ENCODE data around the gene CREBL2. TPM values are rescaled to one million over a fixed set of nuclear protein-coding genes. Genes with fewer than 3 reads are reported as not detected.
"Not testable (repeated sequence)": the region's sequence is repeated elsewhere in the genome, so short reads cannot be mapped to it uniquely, and the experiment has no call there.

Gene CREBL2
- total RNA-seq, 1 experiment from 2014 or later = 17.3 TPM

DNA sequence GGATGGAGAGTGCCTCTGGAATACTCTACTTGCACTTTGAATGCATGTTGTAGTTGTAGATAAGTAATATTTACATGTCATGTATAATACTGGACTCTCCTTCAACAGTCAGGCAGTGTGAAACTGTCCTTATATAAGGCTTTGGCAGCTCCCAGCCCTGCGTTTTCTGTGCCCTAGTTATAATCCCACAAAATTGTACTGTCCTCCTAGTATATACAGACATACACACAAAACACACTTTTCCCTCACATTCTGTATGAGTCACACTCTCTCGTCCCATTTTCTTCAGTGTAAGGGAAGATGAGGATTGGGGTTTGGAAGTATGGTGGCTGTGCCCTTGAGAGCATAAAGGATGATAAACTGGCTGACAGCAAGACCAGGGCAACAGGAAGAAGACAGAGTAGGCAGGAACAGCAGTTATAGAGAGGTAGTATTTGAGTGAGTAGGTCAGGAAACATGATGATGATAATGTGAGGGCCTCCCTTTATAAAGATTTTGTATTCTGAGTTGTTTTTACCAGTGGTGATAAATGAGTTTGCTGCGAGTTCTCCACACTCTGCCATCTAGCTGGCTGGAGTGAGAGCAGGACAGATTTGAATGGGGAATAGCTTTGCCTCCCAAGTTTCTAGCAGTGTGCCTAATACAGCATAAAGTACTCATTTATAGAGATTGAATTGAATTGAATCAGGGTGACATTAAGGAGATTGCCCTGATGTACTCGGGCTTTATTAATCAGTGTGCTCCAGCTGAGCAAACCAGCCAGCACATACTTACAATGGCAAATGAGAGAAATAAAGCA, 5.0 kb downstream of the CREBL2 start (continued):
- TF ChIP-seq, protein P1, sequence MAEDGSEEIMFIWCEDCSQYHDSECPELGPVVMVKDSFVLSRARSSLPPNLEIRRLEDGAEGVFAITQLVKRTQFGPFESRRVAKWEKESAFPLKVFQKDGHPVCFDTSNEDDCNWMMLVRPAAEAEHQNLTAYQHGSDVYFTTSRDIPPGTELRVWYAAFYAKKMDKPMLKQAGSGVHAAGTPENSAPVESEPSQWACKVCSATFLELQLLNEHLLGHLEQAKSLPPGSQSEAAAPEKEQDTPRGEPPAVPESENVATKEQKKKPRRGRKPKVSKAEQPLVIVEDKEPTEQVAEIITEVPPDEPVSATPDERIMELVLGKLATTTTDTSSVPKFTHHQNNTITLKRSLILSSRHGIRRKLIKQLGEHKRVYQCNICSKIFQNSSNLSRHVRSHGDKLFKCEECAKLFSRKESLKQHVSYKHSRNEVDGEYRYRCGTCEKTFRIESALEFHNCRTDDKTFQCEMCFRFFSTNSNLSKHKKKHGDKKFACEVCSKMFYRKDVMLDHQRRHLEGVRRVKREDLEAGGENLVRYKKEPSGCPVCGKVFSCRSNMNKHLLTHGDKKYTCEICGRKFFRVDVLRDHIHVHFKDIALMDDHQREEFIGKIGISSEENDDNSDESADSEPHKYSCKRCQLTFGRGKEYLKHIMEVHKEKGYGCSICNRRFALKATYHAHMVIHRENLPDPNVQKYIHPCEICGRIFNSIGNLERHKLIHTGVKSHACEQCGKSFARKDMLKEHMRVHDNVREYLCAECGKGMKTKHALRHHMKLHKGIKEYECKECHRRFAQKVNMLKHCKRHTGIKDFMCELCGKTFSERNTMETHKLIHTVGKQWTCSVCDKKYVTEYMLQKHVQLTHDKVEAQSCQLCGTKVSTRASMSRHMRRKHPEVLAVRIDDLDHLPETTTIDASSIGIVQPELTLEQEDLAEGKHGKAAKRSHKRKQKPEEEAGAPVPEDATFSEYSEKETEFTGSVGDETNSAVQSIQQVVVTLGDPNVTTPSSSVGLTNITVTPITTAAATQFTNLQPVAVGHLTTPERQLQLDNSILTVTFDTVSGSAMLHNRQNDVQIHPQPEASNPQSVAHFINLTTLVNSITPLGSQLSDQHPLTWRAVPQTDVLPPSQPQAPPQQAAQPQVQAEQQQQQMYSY (CRISPR knock-in tag; IDR thresholded peaks at IDR 0.05) = no peak
- TF ChIP-seq IRF2 (CRISPR knock-in tag; IDR thresholded peaks at IDR 0.05; ENCODE audit: borderline replicate concordance, low read depth) (no peak), ZNF317 (CRISPR knock-in tag; IDR thresholded peaks at IDR 0.05; ENCODE audit: borderline replicate concordance, low read depth) (no peak), NFYB (CRISPR knock-in tag; conservative IDR thresholded peaks at IDR 0.05; ENCODE audit: low read depth) (no peak), MYBL2 (CRISPR knock-in tag; IDR thresholded peaks at IDR 0.05) (no peak), GTF2I (CRISPR knock-in tag; conservative IDR thresholded peaks at IDR 0.05) (no peak), NFE2L1 (CRISPR knock-in tag; IDR thresholded peaks at IDR 0.05) (no peak)
- TF ChIP-seq, protein P2, sequence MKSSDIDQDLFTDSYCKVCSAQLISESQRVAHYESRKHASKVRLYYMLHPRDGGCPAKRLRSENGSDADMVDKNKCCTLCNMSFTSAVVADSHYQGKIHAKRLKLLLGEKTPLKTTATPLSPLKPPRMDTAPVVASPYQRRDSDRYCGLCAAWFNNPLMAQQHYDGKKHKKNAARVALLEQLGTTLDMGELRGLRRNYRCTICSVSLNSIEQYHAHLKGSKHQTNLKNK (CRISPR knock-in tag; IDR thresholded peaks at IDR 0.05) = no peak

DNA sequence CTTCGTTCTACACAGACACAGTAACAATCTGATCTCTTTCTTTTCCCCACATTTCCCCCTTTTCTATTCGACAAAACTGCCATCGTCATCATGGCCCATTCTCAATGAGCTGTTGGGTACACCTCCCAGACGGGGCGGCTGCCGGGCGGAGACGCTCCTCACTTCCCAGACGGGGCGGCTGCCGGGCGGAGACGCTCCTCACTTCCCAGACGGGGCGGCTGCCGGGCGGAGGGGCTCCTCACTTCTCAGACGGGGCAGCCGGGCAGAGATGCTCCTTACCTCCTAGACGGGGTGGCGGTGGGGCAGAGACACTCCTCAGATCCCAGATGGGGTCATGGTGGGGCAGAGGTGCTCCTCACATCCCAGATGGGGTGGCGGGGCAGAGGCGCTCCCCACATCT, 6.4 kb downstream of the CREBL2 start:
- H3K27me3 Mint-ChIP-seq (ENCODE audit: low read depth); H3K4me3 Mint-ChIP-seq; CTCF ChIA-PET; POLR2A ChIA-PET; H3K9me3 Mint-ChIP-seq; ATAC-seq; H3K27ac Mint-ChIP-seq; DNase-seq (ENCODE audit: low spot score); H3K4me1 Mint-ChIP-seq: not testable (repeated sequence)
- H3K36me3 Mint-ChIP-seq = peaks cover 40% of the 10 kb centered on the region

DNA sequence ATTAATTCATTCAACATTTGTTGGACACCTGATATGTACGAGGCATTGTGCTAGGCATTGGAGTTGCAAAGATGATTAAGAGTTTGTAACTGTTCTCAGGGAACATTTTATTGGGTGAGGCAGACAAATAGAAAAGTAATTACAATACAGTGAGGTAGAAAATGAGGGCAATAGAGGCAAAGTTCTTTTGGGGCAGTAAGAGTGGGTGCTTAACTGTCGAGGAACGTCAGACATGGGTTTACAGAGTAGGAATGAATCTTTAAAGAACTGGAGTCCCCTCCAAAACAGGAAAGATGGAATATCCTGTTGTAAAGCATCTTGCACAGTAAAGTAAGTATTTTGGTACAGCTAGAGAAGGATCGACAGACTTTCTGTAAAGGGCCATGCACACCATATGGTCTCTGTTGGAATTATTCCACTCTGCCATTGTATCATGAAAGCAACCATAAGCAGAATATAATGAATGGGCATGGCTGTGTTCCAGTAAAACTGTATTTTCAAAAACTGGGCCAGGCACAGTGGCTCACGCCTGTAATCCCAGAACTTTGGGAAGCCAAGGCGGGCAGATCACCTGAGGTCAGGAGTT, 9.1 kb downstream of the CREBL2 start:
- Mint-ChIP-seq H3K36me3 (peaks cover 43% of the 10 kb centered on the region), H3K4me1 (peaks cover 6% of the 10 kb centered on the region), H3K4me3 (no peak overlapping the region), H3K27me3 (ENCODE audit: low read depth) (no peaks in the 10 kb centered on the region), H3K27ac (no peak overlapping the region), H3K9me3 (peaks cover 18% of the 10 kb centered on the region)
- ATAC-seq = no peak
- no peak for DNase-seq (ENCODE audit: low spot score)
- POLR2A ChIA-PET = no interaction called here
- CTCF ChIA-PET = interaction anchor here (0.7 kb wide), 1 partner anchor 1841 kb away, joined by 3 read pairs; no protein-coding TSS in a partner anchor
- TF ChIP-seq SOX15 (CRISPR knock-in tag; IDR thresholded peaks at IDR 0.05) (no peak), HMGA2 (CRISPR knock-in tag; IDR thresholded peaks at IDR 0.05) (no peak), FOXP1 (CRISPR knock-in tag; IDR thresholded peaks at IDR 0.05; ENCODE audit: borderline replicate concordance) (no peak), ZNF219 (CRISPR knock-in tag; IDR thresholded peaks at IDR 0.05; ENCODE audit: borderline replicate concordance) (no peak), RELA (CRISPR knock-in tag; IDR thresholded peaks at IDR 0.05; ENCODE audit: borderline replicate concordance) (no peak), CREM (CRISPR knock-in tag; IDR thresholded peaks at IDR 0.05) (no peak), FOXK1 (CRISPR knock-in tag; IDR thresholded peaks at IDR 0.05) (no peak), NR1H2 (CRISPR knock-in tag; IDR thresholded peaks at IDR 0.05) (no peak), NFYB (CRISPR knock-in tag; conservative IDR thresholded peaks at IDR 0.05; ENCODE audit: low read depth) (no peak), ZNF317 (CRISPR knock-in tag; IDR thresholded peaks at IDR 0.05; ENCODE audit: borderline replicate concordance, low read depth) (no peak)
- TF ChIP-seq, protein P3, sequence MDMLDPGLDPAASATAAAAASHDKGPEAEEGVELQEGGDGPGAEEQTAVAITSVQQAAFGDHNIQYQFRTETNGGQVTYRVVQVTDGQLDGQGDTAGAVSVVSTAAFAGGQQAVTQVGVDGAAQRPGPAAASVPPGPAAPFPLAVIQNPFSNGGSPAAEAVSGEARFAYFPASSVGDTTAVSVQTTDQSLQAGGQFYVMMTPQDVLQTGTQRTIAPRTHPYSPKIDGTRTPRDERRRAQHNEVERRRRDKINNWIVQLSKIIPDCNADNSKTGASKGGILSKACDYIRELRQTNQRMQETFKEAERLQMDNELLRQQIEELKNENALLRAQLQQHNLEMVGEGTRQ (CRISPR knock-in tag; IDR thresholded peaks at IDR 0.05) = no peak
- TF ChIP-seq, protein P4, sequence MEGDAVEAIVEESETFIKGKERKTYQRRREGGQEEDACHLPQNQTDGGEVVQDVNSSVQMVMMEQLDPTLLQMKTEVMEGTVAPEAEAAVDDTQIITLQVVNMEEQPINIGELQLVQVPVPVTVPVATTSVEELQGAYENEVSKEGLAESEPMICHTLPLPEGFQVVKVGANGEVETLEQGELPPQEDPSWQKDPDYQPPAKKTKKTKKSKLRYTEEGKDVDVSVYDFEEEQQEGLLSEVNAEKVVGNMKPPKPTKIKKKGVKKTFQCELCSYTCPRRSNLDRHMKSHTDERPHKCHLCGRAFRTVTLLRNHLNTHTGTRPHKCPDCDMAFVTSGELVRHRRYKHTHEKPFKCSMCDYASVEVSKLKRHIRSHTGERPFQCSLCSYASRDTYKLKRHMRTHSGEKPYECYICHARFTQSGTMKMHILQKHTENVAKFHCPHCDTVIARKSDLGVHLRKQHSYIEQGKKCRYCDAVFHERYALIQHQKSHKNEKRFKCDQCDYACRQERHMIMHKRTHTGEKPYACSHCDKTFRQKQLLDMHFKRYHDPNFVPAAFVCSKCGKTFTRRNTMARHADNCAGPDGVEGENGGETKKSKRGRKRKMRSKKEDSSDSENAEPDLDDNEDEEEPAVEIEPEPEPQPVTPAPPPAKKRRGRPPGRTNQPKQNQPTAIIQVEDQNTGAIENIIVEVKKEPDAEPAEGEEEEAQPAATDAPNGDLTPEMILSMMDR (IDR thresholded peaks at IDR 0.05) = no peak
- TF ChIP-seq, protein P5, sequence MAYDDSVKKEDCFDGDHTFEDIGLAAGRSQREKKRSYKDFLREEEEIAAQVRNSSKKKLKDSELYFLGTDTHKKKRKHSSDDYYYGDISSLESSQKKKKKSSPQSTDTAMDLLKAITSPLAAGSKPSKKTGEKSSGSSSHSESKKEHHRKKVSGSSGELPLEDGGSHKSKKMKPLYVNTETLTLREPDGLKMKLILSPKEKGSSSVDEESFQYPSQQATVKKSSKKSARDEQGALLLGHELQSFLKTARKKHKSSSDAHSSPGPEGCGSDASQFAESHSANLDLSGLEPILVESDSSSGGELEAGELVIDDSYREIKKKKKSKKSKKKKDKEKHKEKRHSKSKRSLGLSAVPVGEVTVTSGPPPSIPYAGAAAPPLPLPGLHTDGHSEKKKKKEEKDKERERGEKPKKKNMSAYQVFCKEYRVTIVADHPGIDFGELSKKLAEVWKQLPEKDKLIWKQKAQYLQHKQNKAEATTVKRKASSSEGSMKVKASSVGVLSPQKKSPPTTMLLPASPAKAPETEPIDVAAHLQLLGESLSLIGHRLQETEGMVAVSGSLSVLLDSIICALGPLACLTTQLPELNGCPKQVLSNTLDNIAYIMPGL (CRISPR knock-in tag; IDR thresholded peaks at IDR 0.05) = no peak
- TF ChIP-seq, protein P6, sequence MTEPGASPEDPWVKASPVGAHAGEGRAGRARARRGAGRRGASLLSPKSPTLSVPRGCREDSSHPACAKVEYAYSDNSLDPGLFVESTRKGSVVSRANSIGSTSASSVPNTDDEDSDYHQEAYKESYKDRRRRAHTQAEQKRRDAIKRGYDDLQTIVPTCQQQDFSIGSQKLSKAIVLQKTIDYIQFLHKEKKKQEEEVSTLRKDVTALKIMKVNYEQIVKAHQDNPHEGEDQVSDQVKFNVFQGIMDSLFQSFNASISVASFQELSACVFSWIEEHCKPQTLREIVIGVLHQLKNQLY (CRISPR knock-in tag; IDR thresholded peaks at IDR 0.05) = no peak
